Activated CD4-positive, alpha-beta T cell treated with anti-CD3 and anti-CD28 coated beads, Interleukin-10, Interleukin-2, amounts not matched to agents 100 ng/mL and 50 ng/mL, durations not matched to agents 16 hours and 8 hours (primary cell): ENCODE results near the gene SERPINB3.
"Not testable (repeated sequence)": the region's sequence is repeated elsewhere in the genome, so short reads cannot be mapped to it uniquely, and the experiment has no call there.

Experiments
- DNase-seq: peaks from one replicate; pipeline ENCODE4 v3.0.0-alpha.2; 2020

Gene SERPINB3

DNA sequence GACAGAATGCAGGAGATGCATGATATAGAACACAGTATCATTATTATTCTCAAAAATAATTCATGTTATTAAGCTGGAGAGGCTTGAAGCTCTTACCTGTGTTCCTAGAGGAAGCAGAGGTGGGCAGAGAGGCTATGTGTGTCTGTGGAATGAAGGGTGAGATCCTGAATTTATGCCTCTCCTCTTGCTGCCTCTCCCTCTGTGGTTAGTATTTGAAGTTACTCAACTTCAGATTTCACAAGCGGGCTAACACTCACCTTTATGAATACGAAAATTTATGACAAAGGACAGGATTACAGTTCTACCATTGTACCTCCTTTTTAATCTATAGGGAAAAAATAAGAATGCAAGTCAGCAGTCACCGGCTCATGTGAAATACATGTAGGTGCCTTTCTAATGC is at the start of gene SERPINB3:
TSS of gene SERPINB3 (minus strand) at position 144 of the 400 bp plus-strand sequence. CDS start 677 bp downstream, outside the sequence.
- DNase-seq = not testable (repeated sequence)

DNA sequence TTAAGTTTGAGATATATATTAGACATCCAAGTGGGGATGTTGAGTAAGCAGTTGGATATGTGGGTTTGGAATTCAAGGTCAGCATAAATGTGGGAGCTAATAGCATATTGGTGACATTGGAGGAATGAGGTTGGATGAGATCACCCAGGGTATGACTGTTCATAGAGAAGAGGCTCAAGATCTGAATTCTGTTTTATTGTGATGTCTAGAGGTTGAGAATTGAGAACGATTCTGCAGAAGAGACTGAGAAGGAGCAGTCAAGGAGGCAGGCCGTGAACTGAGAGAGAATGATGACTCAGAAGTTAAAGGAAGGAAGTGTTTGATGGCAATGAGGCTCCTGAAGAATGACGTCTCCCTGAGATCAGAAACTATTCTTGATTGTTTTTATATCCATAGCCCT is 47.0 kb upstream of the SERPINB3 start:
- DNase-seq = no peak

DNA sequence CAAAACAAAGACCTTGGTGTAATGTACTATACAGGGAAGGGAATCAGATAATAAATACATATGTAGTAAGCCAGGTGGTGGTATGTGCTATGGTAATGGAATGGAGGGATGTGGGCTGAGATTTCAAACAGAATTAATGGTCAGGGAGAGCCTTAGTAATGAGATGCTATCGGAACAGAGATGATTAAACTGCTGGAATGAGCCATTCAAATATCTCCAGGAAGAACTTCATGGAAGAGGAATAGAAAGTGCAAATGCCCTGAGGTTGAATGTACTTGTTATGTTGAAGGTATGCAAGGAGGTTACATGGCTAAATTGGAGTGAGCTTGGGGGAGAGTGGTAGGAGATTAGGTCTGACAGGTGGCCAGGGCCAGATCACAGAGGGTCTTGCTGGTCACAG is 46.1 kb upstream of the SERPINB3 start:
- DNase-seq = no peak

DNA sequence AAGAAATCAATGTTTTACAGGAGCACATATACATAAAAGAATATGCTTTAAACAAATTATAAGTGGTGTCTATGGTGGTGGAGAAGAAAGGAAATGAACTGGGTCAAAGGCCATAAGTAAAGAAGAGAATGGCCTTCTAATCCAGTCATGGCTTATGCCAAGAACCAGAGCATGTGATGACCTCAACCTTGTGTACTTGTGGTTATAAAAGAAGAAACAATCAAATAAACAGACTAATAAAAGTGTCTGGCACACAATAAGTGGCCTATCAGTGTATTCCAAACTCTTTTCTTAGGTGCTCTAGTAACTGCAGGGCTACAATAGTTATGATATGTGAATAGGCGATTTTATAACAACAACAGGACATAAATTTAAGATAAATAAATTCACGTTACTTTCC is 43.7 kb upstream of the SERPINB3 start:
- no peak for DNase-seq

DNA sequence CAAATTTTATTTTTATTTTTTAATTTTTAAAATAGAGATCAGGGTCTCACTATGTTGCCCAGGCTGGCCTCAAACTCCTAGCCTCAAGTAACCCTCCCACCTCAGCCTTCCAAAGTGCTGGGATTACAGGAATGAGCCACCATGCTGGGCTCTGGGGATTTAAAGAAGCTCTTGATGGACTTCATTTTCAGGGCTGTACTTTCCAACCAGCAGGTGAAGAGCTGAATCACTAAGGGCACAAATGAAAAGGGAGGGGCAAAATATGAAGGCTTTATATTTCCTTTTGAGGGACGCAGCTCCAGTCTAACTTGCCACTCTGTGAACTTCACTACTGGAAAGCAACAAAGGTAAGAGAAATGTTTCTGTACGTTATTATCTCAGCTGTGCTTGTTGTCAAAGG is 41.0 kb upstream of the SERPINB3 start, which contains the start of gene SERPINB11:
TSS of gene SERPINB11 (plus strand) at position 301 of the 400 bp plus-strand sequence. CDS start 7,234 bp downstream, outside the sequence.
- no peak for DNase-seq

DNA sequence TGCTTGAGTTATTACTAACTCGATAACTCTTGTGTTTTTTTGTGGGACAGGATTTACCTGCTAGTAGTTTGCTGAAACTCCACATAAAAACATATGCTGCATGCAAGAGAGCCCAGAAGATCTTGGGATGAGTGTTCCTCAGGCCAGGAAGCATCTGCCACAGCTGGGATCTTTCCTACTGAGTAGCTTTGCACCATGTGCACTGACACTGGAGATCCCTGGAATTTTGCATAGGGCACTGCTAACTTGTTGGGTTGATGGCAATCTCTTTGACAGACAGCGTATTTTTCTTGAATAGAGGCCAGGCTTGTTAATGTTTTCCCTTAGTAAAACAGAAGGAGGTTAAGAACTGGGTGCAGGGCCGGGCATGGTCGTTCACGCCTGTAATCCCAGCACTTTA is 40.3 kb upstream of the SERPINB3 start:
- no peak for DNase-seq

DNA sequence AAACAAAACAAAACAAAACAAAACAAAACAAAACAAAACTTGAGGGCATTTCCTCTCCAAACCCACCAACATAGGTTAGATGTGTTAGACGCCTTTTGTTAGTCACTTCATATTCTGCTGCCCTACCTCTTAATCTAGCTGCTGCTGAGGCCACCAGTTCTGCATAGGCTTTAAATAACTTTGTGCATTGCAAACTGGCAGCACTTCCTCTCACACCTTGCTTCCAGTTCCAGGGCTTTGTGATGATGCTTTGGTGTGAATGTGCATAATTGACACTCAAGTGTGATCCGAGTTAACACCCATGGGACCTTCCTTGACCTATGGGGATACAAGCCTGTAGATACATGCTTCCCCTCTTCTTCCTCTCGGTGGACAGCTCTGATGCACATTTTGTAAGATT is 38.8 kb upstream of the SERPINB3 start:
- no peak for DNase-seq

DNA sequence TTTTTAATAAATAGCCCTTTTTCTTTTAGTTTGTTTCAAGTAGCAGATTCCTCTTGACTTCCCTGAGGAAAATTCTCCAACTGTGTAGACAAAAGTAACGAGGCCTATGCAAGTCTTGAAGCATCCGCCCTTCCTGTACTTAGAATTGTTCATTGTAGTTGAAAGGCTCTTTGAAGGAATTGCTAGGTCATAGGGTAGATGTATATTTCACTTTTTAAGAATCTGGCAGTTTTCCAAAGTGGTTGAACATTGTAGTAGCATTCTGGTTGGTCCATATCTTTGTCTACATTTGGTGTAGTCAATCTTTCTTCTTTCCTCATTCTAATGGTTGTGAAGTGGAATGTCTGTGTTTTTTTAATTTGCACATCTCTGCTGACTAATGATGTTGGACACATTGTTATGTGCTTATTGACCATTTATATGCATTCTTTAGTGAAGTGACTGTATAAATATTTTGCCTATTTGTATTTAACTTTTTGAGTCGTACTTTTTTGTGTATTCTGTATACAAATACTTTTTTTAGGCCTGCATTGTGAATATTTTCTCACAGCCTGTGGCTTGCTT is 35.5 kb upstream of the SERPINB3 start:
- DNase-seq = no peak

DNA sequence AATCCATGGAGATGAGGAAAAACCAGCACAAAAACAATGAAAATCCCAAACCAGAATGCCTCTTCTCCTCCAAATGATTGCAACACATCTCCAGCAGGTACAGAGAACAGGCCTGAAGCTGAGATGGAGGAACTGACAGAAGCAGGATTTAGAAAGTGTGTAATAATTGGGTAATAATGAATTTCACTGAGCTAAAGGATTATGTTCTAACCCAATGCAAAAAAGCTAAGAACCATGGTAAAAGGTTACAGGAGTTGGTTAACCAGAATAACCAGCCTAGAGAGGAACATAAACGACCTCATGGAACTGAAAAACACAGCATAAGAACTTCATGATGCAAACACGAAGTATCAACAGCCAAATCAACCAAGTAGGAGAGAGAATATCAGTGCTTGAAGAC is 27.4 kb upstream of the SERPINB3 start:
- DNase-seq = no peak

DNA sequence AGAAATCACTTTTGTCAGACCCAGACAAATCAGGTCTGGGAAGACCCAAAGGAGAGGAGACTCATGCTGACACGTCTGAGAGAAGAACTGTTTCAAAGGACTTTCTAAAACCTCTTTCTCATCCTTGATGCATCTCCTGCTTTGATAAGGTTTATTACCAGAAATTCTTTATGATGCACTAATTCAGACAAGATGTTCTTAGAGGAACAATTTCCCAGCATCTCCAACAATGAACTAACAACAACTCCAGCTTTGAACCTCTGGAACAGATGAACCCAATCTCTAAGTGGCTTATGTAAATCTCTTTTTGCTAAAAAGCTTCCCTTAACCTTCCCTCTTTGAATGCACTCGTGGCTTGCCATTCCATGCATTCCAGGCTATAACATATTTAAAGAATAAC is 25.2 kb upstream of the SERPINB3 start:
- DNase-seq = no peak

DNA sequence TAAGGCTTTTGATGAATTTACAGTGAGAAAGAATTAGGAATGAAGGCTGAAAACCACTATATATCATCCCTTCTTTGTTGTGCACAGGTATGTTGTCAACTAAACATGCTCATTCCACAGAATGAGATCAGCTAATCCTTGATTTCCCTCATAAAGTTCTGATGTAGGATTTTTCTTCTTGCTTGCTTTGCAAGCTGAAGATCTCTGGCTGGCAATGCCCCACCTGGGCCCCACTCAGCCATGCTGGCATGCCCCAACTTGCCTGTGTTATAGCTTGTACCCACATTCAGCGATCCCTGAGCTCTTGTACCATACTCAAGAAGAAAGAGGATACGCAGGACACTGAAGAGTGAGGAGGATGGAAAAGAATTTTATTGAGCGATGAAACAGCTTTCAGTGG is 23.0 kb upstream of the SERPINB3 start:
- no peak for DNase-seq

DNA sequence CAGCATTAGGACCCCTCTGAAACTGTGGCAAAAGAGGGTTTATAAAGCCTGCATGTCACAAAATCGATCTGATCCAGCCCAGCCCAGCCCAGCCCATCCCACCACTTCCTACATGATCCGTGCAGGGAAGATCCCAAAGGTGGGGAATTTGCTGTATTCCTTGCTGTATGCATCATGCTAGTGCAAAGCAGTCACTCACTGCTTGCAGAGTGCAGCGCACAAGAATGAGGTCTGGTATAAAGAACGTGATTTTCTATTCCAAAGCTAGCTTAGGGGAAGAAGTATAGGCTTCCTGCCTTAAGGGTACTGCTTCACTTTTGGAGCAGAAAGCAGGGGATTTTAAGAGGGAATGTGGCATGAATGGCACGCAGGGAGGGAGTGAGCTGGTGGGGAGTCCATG is 22.2 kb upstream of the SERPINB3 start:
- DNase-seq = no peak

DNA sequence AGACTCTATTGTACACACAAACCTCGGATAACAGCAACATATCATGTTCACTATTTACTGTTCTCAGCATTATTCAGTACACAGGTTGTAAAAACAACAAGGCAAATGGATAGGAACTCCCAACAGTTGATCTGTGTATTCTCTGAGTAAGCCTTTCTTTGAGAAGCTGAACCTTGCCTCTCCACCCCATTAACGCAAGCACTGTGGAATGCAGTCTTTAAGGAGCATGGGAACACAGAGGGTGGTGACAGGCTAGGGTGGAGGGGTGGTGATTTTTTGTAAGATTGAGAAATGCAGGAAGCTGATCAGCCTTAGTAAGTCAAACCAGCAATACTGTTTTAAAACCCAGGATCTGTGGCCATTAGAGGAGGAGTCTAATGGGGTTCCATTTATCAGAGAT is 21.5 kb upstream of the SERPINB3 start:
- DNase-seq = no peak

DNA sequence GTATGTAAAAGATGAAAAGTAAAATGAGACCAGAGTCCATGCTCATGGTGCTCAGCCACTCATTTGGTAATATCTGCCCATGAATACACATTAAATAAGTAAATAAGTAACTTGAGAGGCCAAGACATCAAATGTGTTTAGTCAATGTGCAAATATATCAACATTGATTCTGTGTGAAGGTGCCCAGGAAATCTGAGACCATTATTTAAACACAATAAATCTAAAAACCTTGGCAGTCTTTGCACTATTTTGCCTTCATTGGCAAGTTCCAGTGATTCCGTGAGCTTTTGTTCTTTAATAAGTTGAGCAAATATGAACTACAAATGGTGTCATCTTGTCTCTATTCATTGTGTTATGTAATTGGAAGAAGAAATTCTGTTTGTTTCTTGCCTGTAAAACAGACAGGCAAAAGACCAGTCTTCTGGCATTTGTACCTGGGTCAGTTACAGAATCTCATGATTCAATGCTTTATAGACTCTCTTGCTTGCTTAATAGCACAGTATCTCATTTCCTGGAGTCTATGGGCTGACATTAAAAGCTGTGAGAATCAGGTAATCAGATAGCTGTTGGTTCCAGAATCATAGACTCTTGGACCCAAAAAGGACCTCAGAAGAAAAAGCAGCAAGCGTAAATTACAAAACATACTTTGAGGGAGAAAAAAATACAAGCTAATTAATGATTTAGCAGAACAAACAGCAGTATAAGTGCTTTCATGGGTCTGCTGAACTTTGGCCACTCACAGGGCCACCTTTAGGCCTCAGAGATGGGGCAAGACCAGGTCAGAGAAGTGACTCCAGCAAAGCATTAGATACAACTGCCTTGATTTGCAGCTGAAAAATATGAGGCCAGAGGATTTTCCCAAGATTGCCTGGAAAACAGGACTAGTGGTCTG is 20.0 kb upstream of the SERPINB3 start:
- no peak for DNase-seq

DNA sequence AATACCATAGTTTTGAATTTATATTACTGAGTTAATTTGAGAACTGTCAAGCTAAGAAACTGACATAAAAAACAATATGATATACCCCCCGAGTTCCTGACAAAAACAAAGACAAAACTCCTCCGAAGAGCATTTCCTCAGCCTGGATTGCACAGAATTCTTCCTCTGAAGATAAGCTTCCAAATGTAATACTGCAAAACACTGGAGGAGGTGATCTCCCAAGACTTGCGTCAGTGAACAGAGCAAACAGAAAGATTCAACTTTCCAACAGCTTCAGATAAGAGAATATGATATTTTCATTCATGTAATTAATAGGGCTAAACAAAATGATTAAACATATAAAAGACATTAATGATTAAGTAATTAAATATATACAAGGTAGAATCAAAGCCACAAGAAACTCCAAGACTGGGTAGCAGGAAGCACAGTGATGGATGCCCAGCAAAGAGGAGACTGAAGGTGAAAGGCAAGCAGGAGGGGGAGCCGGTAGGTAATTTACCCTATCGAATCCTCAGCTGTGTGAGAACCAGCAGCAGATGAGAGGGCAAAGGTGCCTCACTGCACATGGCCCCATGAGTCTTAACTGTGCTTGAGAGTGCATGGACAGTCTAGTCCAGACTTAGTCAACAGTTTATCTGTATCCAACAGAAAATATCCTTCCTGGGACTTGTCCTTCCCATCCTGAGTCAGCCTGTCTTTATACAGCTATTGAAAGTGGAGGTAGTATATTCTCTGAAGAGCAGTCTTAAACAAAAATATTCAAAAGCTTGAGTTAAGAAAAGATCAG is 18.3 kb upstream of the SERPINB3 start:
- DNase-seq = no peak

DNA sequence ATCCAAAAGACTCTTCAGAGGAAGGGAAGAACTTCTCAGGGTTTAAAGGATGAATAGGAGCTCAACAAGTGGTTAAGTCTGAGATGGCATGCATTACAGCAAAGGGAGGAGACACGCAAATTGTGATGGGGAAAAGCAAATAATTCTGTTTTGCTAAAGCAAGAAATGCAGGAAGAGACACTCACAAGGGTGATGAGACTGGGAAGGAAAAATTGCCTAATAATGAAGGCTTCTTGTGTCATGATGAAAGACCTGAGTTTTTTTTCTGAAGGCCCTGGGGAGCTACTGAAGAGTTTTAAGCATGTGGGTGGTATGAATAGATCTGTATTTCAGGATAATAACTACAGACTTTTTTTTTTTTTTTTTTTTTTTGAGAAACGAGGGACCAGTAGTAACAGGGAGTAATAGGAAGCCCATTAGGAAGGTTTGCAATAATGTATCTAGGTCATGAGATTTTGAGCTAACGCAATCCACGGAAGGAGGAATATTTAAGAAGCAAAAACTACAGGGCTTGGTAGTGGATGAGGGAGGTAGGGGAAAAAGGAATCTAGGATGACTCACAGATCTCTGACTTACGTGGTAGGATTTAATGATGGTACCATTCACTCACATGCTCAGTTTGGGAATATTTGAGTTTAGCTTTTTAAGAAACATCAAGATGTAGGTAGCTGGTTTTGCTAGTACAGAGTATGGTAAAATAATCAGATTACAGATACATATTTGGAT is 16.0 kb upstream of the SERPINB3 start:
- no peak for DNase-seq

DNA sequence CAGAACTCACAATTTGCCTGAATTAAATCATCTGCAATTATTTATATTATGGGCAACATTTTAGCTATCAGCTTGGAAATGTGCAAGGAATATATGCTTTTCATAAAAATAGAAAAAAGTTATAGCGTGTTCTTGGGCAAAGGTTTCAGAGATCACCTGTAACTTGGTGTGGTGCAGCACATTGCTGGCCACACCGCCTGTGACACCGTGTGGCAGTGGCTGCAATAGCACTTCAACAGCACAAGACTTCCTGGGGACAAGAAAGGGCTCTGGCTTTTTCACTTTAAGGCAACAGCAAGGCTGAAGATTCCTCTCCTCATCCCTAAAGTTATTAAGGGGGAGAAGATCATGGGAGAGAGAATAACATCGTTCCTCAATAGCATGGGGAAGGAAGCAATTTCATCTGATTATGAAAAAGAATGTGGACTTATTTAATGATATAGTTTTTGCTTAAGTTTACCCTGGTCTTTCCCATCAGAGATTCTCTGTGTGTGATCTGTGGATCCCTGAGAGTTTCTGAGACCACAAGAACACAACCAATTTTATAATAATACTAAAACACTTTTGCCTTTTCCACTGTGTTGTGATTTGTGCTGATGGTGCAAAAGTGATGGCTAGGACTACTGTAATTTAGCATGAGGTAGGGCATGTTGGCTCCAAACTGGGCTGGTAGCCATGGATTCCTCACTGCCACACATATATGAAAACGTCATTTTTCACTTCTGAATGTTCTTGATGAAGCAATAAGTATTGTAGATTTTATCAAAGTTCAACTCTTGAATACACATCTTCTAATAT is 15.0 kb upstream of the SERPINB3 start:
- DNase-seq = no peak

DNA sequence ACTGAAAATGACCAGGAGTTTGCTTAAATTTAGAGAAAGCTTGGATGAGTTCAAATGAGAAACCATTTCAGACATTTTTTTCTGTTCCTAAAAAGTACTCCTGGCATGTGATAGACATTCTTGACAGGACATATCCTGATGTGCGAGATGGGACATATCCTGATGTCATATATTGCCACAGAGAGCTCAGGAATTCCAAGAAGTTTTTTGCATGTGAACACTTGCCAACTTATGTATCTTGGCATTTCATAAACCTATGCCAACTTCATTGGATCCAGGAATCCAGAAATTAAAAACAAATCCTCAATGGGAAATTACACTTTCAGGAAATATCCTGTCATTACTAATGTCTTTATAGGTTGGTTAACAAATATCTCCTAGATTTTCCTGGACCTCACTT is 2.9 kb upstream of the SERPINB3 start:
- no peak for DNase-seq

DNA sequence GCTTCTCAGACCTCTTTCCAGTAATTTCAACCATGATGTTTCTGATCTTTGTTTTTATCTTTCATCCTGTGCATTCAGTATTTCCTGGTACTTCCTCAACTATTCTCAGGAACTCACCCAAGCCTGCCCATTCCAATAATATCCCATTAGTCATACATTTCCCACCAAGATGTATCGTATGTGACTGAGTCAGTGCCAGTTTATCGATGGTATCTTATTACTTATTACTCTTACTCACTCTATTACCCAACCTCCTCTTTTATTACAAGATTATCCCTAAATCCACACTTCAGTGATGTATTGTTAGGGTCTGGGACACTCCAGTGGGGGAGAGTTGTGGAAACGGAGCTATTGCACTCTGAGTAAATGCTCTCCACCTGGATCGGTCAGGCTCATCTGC is 2.8 kb downstream of the SERPINB3 start:
- not testable (repeated sequence) for DNase-seq

DNA sequence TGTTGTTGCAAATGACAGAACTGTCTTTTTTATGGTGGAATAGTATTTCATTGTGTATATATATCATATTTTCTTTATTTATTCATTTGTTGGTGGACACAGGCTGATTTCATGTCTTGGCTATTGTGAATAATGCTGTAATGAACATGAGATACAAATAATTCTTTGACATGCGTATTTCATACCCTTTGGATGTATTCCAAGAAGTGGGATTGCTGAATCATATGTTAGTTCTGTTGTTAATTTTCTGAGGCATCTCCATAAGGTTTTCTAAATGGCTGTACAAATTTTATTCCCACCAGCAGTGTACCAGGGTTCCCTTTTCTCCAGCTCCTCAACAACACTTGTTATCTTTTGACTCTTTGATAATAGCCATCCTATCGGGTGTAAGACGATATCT is 11.4 kb downstream of the SERPINB3 start:
- not testable (repeated sequence) for DNase-seq

DNA sequence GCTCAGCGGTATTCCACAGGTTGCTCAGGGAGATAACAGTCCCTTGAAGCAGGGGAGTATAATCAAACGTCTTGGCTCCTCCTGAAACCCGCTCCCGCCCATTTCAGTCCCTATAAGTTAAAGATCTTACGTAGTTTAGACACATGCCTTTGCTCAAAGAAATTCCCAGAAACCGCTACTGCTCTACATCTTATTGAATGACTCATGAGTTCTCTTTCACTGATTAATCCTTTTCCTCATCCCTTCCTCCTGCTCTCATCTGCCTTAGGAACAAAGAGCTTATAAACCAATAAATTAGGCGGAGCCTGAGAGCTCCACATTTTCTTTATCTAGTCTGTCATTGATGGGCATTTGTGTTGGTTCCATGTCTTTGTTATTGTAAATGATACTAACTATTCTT is 13.5 kb downstream of the SERPINB3 start:
- no peak for DNase-seq

DNA sequence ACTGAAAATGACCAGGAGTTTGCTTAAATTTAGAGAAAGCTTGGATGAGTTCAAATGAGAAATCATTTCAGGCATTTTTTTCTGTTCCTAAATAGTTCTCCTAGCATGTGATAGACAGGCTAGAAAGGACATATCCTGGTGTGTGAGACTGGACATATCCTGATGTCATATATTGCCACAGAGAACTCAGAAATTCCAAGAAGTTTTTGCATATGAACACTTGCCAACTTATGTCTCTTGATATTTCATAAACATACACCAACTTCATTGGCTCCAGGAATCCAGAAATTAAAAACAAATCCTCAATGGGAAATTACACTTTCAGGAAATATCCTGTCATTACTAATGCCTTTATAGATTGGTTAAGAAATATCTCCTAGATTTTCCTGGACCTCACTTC is 14.8 kb downstream of the SERPINB3 start:
- no peak for DNase-seq
